Adipocyte (in vitro differentiated cells): Measurements from ENCODE around the gene CHPF.

ENCODE experiments used
- DNase-seq: peaks from one replicate; pipeline ENCODE4 v3.0.0-alpha.2; 2015; ENCODE audit warnings: low read depth
- H3K27me3 ChIP-seq: replicated peaks from 2 replicates; pipeline ENCODE4 v1.7.0; 2013; ENCODE audit warnings: mild to moderate bottlenecking, low read length, moderate library complexity; ENCODE audit not compliant: control insufficient read depth, insufficient read depth
- H3K36me3 ChIP-seq: 2 replicates; pipeline ENCODE4 v1.7.0; 2013; ENCODE audit warnings: low read length, mild to moderate bottlenecking, moderate library complexity; ENCODE audit not compliant: control insufficient read depth, insufficient read depth, severe bottlenecking
- H3K4me1 ChIP-seq: 2 replicates; pipeline ENCODE4 v1.7.0; 2013; ENCODE audit warnings: mild to moderate bottlenecking, low read length, moderate library complexity; ENCODE audit not compliant: control insufficient read depth, insufficient read depth
- H3K4me3 ChIP-seq: 2 replicates; pipeline ENCODE4 v1.7.0; 2013; ENCODE audit warnings: mild to moderate bottlenecking, low read length, moderate library complexity
- H3K9ac ChIP-seq: 2 replicates; pipeline ENCODE4 v1.7.0; 2013; ENCODE audit warnings: mild to moderate bottlenecking, low read length, moderate library complexity
- H3K9me3 ChIP-seq: 2 replicates; pipeline ENCODE4 v1.7.0; 2013; ENCODE audit warnings: mild to moderate bottlenecking, low read length, moderate library complexity; ENCODE audit not compliant: control insufficient read depth

The CHPF gene

DNA sequence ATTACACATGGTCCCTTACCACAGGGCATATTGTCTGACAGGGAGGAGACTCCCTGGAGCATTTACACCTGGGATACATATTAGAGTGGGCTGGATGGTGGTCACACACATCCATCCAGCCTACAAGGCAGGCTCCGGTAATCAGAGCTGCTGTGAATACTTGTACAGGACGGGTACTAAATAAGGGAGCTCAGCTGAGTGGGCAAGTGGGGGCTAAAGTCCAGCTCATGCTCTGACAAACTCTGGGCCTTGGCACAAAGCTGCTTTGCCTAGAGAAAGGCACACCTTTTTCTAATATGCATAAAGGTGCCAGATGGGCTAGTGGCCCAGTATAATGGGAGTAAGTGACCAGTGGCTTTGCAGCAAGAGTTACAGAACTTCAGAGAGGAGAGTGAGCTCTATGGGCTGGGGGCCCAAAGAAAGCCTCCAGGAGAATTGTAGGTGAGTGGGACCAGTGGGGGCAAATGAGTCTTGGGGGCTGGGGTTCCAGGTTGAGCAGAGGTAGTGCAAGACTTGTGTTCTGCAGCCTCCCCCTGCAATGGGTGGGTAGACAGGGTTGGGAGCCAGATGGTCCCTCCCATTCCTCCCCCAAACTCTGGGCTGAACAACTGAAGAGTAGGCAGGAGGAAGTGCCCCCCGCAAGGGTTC, 1.8 kb upstream of the CHPF start:
- H3K27me3 ChIP-seq, result no peaks in the 10 kb centered on the region
- H3K9ac ChIP-seq, result no peak overlapping the region
- DNase-seq, result no peak
- peaks cover 10% of the 10 kb centered on the region for H3K36me3 ChIP-seq
- peaks cover 17% of the 10 kb centered on the region for H3K4me1 ChIP-seq
- no peak overlapping the region for H3K4me3 ChIP-seq
- no peaks in the 10 kb centered on the region for H3K9me3 ChIP-seq

- no peak for DNase-seq
- H3K9me3 ChIP-seq, result no peaks in the 10 kb centered on the region
- peak overlapping the region; percentile 90 for H3K9ac ChIP-seq
- no peaks in the 10 kb centered on the region for H3K27me3 ChIP-seq
- H3K4me3 ChIP-seq, result peak overlapping the region; percentile 89
- peaks cover 17% of the 10 kb centered on the region for H3K4me1 ChIP-seq
- H3K36me3 ChIP-seq, result peaks cover 18% of the 10 kb centered on the region
Observed at GRCh38 chr2:219544567-219544966, 958 bp upstream of the CHPF start.

DNA sequence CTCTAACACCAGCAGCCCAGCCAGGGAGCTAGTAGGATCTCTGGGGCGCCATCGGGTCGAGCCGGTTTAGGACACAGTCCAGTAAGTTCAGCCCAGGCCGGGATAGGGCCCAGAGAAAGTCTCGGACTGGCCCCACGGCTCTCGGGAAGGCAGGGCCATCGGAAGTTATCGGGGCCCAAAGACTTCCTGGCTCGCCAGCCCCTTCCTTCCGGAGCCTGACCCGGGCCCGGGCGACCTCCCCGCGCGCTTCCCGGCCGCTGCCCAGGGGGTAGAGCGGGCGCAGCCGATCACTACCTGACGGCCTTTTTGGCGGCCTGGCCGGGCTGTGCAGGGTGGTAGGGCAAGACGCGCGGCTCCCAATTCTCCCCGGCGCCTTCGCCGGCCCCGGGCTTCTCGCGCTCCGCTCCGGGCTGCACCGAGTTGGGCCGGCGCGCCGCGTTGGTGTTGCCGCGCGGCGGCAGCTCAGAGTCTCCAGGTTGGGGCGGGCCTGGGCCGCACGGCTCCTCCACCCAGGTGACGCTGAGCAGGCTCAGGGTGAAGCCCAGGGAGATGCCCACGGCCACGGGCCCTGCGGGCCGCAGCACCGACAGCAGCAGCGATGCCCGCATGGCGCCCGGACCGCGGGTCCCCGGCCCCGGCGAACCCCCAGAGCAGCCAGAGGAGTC, 546 bp downstream of the CHPF start:
- H3K4me3 ChIP-seq, result peak overlapping the region; percentile 89
- H3K36me3 ChIP-seq, result peaks cover 25% of the 10 kb centered on the region
- DNase-seq, result peak; percentile 71

DNA sequence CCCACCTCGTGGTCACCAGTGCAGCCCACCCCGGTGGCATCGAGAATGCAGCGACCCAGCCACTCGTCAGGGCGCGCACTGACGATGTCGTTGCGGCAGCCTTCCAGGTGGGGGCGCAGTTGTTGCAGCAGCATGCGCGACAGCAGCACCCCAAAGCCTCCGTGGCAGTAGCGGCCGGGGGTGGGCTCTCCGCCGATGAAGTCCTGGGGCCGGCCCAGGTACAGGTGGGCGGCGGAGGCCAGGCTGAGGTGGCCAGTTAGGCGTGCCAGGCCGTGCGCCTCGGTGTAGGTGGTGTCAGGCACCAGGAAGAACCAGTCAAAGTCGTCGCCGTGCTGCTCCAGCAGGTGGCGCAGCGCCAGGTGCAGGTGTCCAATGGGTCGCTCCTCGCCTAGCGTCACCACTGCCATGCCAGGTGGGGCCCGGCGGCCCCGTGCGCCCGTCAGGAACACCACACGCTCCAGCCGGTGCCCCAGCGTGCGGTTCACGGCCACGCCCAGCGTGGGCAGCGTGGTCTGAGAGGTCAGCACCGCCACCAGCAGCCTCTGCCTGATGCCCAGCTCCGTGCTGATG, 1.9 kb downstream of the CHPF start:
- peak overlapping the region; percentile 89 for H3K4me3 ChIP-seq
- H3K4me1 ChIP-seq, result peaks cover 30% of the 10 kb centered on the region
- no peaks in the 10 kb centered on the region for H3K9me3 ChIP-seq
- H3K9ac ChIP-seq, result no peak overlapping the region
- no peaks in the 10 kb centered on the region for H3K27me3 ChIP-seq
- peak; percentile 81 for DNase-seq
- peaks cover 25% of the 10 kb centered on the region for H3K36me3 ChIP-seq

More for the DNA sequence above, 546 bp downstream of the CHPF start:
- Histone ChIP-seq H3K9ac (peak overlapping the region; percentile 90), H3K27me3 (no peaks in the 10 kb centered on the region), H3K4me1 (peaks cover 28% of the 10 kb centered on the region), H3K9me3 (no peaks in the 10 kb centered on the region)

- Histone ChIP-seq H3K4me1 (peaks cover 30% of the 10 kb centered on the region), H3K9me3 (no peaks in the 10 kb centered on the region), H3K36me3 (peaks cover 25% of the 10 kb centered on the region), H3K4me3 (no peak overlapping the region), H3K9ac (peak overlapping the region; percentile 15), H3K27me3 (no peaks in the 10 kb centered on the region)
- DNase-seq, result no peak
Observed at GRCh38 chr2:219540784-219541504, 2.7 kb downstream of the CHPF start.

DNA sequence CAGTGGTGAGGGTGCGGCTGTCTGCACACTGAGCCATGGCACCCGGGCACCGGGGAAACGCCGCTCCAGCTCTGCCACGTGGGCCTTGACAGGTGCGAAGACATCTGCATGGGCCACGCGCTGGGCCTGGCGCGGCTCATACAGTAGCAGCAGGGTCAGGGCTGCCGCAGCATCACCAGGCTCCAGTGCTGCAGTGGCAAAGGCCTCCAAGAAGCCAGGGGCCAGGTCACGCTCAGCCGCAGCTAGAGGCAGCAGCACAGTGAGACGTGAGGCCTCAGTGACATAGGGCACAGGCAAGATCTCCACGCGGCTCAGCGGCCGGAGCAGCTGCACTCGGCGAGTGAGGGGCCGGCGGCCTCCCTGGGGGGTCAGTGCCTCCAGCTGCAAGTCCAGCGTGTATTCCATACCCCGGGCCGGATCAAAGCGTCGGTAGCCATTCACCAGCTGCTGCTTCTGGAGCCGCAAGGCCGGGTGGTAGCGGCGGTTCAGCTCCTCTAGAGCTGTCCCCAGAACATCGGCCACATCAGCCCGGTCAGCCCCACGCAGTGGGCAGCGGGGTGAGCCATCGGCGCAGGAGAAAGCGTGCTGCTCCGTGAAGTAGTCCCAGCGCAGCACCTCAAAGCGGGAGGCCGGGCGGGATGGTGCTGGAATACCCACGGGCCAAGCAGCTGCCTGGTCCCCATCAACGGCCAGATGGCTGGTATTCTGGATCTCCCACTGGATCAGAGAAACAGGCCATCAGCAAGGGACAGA, 3.5 kb downstream of the CHPF start:
- H3K4me1 ChIP-seq, result peaks cover 30% of the 10 kb centered on the region
- no peak overlapping the region for H3K4me3 ChIP-seq
- no peak for DNase-seq
- H3K9ac ChIP-seq, result no peak overlapping the region
- no peaks in the 10 kb centered on the region for H3K27me3 ChIP-seq
- H3K36me3 ChIP-seq, result peaks cover 25% of the 10 kb centered on the region
- no peaks in the 10 kb centered on the region for H3K9me3 ChIP-seq

GRCh38 chr2:219538956-219539788, 4.4 kb downstream of the CHPF start:
- H3K4me1 ChIP-seq, result peaks cover 25% of the 10 kb centered on the region
- H3K27me3 ChIP-seq, result no peaks in the 10 kb centered on the region
- no peaks in the 10 kb centered on the region for H3K9me3 ChIP-seq
- H3K4me3 ChIP-seq, result no peak overlapping the region
- no peak for DNase-seq
- H3K9ac ChIP-seq, result peak overlapping the region; percentile 21
- peaks cover 25% of the 10 kb centered on the region for H3K36me3 ChIP-seq

GRCh38 chr2:219538504-219538951, 5.1 kb downstream of the CHPF start:
- no peak overlapping the region for H3K4me3 ChIP-seq
- peaks cover 25% of the 10 kb centered on the region for H3K36me3 ChIP-seq
- peak overlapping the region; percentile 21 for H3K9ac ChIP-seq
- no peaks in the 10 kb centered on the region for H3K9me3 ChIP-seq
- H3K4me1 ChIP-seq, result peaks cover 24% of the 10 kb centered on the region
- no peak for DNase-seq
- H3K27me3 ChIP-seq, result peaks cover under 1% of the 10 kb centered on the region

DNA sequence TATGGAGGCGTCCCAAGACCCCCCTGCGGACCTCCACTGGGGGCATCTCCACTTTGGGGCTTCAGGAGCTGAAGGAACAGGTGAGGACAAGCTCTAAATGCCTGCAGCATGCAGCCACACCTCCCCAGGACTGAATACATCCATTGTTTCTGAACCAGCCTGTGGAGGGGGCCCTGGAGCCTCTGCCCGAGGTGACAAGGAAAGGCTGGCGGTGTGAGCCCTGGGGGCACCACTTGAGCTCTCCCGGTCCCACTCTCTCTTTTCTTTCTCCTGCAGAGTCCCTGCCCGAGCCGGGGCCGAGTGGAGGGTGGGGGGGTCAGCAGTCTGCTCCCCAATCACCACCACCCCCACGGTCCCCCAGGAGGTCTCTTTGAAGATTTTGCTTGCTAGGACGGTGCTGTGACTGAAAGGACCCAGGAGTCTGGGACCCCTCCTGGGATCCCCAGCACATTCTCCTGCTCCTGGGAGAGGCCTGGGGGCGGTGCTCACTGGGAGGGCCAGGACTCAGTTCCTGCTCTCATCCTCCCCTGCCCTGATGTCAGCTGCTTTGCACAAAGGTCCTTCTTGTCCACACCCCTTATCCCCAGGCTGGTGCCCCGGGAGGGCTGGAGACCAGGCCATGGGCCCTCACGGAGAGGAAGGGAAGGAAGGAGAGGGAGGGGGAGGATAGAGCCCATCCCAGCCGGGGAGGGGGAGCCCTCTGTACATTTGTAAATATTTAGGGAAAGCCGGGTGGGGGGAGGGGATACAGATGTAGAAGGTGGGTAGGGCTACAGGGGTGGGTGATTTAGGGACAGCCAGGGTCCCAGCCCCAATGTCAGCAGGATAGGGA, 5.7 kb downstream of the CHPF start:
- Histone ChIP-seq H3K27me3 (peaks cover 7% of the 10 kb centered on the region), H3K4me3 (no peak overlapping the region), H3K9ac (peak overlapping the region; percentile 21), H3K36me3 (peaks cover 25% of the 10 kb centered on the region), H3K4me1 (peaks cover 24% of the 10 kb centered on the region), H3K9me3 (no peaks in the 10 kb centered on the region)
- DNase-seq, result no peak
